PFSK-1 (cell line): ENCODE results near the gene DALRD3.

ENCODE experiments used
- FOXP2 ChIP-seq: optimal IDR thresholded peaks from 2 replicates; pipeline ENCODE3; 2011; ENCODE audit warnings: borderline replicate concordance, control low read depth, inconsistent platforms; ENCODE audit not compliant: insufficient read depth; ENCODE audit errors: extremely low read length, extremely low read depth
- POLR2AphosphoS5 ChIP-seq: IDR thresholded peaks from 2 replicates; pipeline ENCODE4 v1.6.1; 2012; ENCODE audit warnings: low read depth, mild to moderate bottlenecking, control low read depth, low read length, moderate library complexity
- REST ChIP-seq, 2 experiments: IDR thresholded peaks; 2 replicates each; pipeline versions ENCODE4 v1.6.1 to v1.8.0; 2011 to 2012; ENCODE audit warnings: low read depth in 2 of 2, low read length in 2 of 2, control low read depth in 1 of 2, inconsistent platforms in 1 of 2, mild to moderate bottlenecking in 1 of 2, moderate library complexity in 1 of 2; ENCODE audit not compliant: insufficient read depth in 1 of 2
- SIN3A ChIP-seq: IDR thresholded peaks from 2 replicates; pipeline ENCODE4 v1.6.1; 2012; ENCODE audit warnings: mild to moderate bottlenecking, low read length, moderate library complexity, borderline replicate concordance; ENCODE audit not compliant: insufficient read depth
- TAF1 ChIP-seq: IDR thresholded peaks from 2 replicates; pipeline ENCODE4 v1.6.1; 2012; ENCODE audit warnings: low read length, control low read depth, borderline replicate concordance; ENCODE audit not compliant: insufficient read depth

DALRD3 gene

DNA sequence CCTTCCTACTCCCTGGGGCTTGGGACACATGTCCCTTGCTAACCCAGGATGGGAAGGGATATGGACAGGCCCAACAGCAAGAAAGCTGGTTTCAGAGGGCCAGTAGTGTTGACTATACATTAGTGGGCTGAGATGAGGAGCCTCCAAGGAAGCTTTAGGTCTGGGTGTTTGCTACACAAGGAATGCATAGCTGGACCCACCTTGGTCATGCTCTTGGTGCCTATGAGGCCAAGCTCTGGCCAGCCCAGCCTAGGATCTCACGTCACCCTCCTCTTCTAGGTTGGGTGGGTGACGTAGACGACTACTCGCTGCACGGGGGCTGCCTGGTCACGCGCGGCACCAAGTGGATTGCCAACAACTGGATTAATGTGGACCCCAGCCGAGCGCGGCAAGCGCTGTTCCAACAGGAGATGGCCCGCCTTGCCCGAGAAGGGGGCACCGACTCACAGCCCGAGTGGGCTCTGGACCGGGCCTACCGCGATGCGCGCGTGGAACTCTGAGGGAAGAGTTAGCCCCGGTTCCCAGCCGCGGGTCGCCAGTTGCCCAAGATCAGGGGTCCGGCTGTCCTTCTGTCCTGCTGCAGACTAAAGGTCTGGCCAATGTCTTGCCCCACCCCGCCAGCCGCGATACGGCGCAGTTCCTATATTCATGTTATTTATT lies 11.8 kb downstream of the DALRD3 start:
- no peak for TF ChIP-seq FOXP2

DNA sequence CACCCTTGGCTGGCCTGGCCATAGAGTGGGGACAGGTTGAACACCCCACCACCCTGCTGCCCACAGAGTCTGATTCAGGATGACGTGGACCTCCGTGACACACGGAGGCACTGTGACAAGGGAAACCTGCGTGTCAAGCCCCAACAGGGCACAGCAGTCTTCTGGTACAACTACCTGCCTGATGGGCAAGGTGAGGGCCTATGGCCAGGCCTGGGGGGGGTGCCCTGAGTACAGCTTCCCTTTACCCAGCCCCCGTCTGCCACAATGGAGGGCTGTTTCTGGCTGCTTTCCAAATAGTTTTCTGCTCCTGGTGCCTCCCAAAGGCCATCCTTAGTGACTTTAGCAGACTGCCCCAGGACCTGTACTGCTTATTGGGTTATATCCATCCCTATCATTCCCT lies 12.4 kb downstream of the DALRD3 start:
- no peak for TF ChIP-seq REST (IDR thresholded peaks at IDR 0.05; ENCODE audit: insufficient read depth in 1 of 2, low read depth in 2 of 2, low read length in 2 of 2)
- TF ChIP-seq POLR2AphosphoS5, result no peak
- no peak for TF ChIP-seq TAF1
- TF ChIP-seq SIN3A, result no peak
- TF ChIP-seq FOXP2, result no peak

- no peak for TF ChIP-seq POLR2AphosphoS5
- no peak for TF ChIP-seq REST (IDR thresholded peaks at IDR 0.05; ENCODE audit: insufficient read depth in 1 of 2, low read depth in 2 of 2, low read length in 2 of 2)
- TF ChIP-seq SIN3A, result no peak
- no peak for TF ChIP-seq TAF1
- no peak for TF ChIP-seq FOXP2
Observed at GRCh38 chr3:49005303-49005680, 13.1 kb downstream of the DALRD3 start.

- TF ChIP-seq FOXP2 (no peak), TAF1 (no peak)
Observed at GRCh38 chr3:49004352-49005302, 13.8 kb downstream of the DALRD3 start.

DNA sequence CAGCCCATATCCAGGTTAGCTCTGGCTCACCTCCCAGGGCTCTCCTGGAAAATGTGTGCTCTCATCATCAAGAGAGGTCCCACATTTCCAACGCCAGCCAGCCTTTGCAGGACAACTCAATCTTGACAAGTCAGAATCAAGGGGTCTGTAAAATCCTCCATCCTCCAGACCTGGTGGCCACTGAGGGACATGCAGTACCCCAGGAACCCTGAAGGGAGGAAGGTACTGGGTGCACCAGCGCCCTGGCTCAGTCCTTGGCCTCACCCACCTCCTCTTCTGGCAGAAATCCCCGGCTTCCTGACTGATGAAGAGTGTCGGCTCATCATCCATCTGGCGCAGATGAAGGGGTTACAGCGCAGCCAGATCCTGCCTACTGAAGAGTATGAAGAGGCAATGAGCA lies 17.2 kb downstream of the DALRD3 start:
- no peak for TF ChIP-seq REST (IDR thresholded peaks at IDR 0.05; ENCODE audit: insufficient read depth in 1 of 2, low read depth in 2 of 2, low read length in 2 of 2)
- no peak for TF ChIP-seq FOXP2
- no peak for TF ChIP-seq SIN3A
- no peak for TF ChIP-seq TAF1
- no peak for TF ChIP-seq POLR2AphosphoS5
